HG03571 (cell line): ENCODE results near the gene HERC4.
"Not testable (repeated sequence)": the region's sequence is repeated elsewhere in the genome, so short reads cannot be mapped to it uniquely, and the experiment has no call there.

Source experiments
- ATAC-seq: cut with Tn5 transposase; IDR thresholded peaks from one replicate; pipeline ENCODE4 v1.9.1; 2021; ENCODE audit not compliant: unreplicated experiment

Gene HERC4

GRCh38 chr10:68052463-68052862 lies 22.6 kb downstream of the HERC4 start:
- ATAC-seq, result no peak

GRCh38 chr10:68049289-68050078 lies 25.6 kb downstream of the HERC4 start:
- no peak for ATAC-seq

DNA sequence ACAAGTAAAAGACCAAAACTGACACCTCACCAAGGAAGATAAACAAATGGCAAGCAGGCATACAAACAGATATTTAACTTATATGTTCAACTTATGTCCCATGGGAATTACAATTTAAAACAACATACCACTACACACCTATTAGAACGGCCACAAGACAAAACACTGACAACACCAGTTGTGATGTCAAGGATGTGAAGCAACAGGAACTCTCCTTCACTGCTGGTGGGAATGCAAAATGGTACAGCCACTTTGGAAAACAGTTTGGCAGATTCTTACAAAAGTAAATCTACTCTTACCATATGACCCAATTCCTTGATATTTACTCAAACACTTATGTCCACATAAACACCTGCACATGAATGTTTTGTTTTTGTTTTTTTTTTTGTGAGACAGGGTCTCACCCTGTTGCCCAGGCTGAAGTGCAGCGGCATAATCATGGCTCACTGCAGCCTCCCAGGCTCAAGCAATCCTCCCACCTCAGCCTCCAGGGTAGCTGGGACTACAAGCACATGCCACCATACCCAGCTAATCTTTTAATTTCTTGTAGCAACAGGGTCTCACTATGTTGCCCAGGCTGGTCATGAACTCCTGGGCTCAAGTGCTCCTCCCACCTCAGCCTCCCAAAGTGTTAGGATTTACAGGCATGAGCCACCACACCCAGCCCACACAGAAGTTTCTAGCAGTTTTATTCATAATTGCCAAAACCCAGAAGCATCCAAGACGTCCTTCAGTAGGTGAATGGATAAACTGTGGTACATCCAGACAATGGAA lies 27.3 kb downstream of the HERC4 start:
- ATAC-seq, result no peak

DNA sequence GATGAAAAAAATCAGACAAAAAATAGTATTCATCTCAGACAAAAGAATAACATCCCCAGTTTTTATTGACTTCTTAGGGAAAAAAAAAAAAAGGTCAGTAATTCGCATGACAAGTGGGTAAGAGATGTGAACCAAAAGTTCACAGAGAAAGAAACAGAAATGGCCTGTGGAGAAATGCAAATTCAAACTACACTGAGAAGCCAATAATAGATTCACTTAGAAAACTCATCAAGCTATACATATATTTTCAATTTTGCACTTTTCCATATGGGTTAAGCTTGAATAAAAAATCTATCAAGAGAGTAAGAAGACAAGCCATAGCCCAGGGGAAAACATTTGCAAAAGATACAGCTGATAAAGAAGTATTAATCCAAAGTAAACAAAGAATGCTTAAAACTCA lies 28.0 kb downstream of the HERC4 start:
- ATAC-seq, result no peak

- ATAC-seq, result no peak
Observed at GRCh38 chr10:68046642-68047041, 28.4 kb downstream of the HERC4 start.

- ATAC-seq, result no peak
Observed at GRCh38 chr10:68043030-68043429, 32.1 kb downstream of the HERC4 start.

GRCh38 chr10:68032113-68032512 lies 43.0 kb downstream of the HERC4 start:
- no peak for ATAC-seq

DNA sequence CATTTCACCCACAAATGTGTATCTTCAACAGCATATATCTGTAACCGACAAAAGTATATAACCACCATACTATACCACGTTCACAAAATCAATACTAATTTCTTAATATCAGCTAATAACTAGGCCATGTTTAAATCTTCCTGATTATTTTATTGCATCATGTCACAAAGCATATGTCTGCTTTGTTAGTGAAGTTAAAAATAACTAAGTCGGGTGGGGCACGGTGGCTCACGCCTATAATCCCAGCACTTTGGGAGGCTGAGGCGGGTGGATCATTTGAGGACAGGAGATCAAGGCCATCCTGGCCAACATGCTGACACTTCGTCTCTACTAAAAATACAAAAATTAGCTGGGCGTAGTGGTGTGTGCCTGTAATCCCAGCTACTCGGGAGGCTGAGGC lies 47.7 kb downstream of the HERC4 start:
- no peak for ATAC-seq

GRCh38 chr10:68023292-68023691 lies 51.8 kb downstream of the HERC4 start:
- ATAC-seq, result no peak

DNA sequence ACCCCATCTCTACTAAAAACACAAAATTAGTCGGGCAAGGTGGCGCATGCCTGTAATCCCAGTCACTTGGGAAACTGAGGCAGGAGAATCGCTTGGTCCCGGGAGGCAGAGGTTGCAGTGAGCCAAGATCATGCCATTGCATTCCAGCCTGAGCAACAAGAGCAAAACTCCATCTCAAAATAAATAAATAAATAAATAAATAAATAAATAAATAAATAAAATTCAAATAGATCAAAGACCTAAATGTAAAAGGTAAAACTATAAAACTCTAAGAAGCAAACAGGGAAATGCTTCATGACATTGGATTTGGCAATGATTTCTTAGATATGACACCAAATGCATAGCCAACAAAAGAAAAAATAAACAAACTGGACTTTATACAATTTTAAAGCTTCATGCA lies 52.8 kb downstream of the HERC4 start:
- ATAC-seq, result not testable (repeated sequence)

DNA sequence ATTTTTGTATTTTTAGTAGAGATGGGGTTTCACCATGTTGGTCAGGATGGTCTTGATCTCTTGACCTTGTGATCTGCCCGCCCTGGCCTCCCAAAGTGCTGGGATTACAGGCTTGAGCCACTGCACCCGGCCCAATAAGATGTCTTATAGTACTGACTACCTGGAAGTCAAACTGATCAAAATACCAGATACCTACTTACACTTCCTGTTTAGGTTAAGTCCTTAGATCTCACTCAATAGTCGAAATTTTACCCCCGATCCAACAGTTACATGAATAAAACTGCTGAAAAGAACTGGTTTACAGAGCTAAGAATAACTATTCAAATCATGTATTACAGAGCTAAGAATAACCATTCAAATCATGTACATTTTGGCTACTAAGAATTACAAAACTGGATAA lies 58.6 kb downstream of the HERC4 start:
- ATAC-seq, result not testable (repeated sequence)

- no peak for ATAC-seq
Observed at GRCh38 chr10:68010426-68010940, 64.6 kb downstream of the HERC4 start.

- no peak for ATAC-seq
Observed at GRCh38 chr10:68007356-68007755, 67.7 kb downstream of the HERC4 start.

GRCh38 chr10:68001539-68001938 lies 73.5 kb downstream of the HERC4 start:
- no peak for ATAC-seq

DNA sequence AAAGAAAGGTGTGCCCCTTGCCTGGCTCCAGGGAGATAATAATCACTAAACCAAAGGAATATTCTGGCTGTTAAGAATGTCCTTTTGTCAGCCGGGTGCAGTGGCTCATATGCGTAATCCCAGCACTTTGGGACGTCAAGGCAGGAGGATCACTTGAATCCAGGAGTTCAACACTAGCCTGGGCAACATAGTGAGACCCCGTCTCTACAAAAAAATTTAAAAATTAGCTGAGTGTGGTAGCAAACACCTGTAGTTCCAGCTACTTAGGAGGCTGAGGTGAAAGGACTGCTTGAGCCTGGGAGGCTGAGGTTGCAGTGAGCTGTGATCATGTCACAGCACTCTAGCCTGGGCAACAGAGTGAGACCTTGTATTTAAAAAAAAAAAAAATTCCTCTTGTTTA lies 74.1 kb downstream of the HERC4 start:
- no peak for ATAC-seq

DNA sequence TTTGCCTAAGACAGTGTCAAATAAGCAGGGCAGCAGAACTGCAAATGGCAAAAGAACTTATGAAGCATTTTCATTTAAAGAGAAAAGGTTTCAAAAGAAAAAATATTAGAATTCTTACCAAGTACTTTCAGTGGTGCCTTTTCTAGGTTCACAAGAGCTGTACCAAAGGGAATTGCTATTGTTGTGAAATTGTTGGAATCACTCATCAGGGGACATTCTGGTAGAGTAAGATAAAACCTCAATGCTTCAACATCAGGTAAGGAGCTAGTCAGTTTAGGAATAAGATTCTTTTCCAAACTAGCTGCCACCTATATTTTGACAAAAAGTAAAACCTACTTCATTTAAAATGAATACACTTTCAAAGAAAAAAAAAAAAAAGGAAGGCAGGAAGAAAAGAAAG lies 85.0 kb downstream of the HERC4 start:
- ATAC-seq, result no peak

DNA sequence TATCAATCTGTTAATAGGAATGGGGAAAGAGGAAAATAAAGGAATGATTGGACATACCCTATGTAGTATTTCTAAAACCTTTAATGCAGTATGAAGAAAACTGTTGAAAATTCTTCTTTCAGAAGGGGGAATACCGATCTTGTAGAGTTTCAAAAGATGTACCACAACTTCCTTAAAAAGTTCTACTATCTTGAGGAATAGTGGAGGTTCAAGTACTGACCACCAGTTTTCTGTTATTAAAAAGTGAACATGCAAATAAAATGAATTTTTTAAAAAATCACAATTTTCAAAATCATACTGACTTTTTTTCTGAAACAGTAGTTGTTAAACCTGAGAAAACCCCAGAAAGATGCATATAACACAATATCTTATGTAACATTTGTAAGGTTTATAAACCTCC lies 86.5 kb downstream of the HERC4 start:
- no peak for ATAC-seq

DNA sequence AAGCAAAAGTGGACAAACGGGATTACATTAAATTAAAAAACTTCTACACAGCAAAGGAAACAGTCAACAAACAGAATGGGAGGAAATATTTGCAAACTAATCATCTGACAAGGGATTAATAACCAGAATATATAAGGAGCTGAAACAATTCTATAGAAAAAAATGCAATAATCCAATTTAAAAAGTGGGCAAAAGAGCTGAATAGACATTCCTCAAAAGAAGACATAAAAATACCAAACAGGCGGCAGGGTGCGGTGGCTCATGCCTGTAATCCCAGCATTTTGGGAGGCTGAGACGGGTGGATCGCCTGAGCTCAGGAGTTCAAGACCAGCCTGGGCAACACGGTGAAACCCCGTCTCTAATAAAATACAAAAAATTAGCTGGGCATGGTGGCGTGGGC lies 92.5 kb downstream of the HERC4 start:
- not testable (repeated sequence) for ATAC-seq

DNA sequence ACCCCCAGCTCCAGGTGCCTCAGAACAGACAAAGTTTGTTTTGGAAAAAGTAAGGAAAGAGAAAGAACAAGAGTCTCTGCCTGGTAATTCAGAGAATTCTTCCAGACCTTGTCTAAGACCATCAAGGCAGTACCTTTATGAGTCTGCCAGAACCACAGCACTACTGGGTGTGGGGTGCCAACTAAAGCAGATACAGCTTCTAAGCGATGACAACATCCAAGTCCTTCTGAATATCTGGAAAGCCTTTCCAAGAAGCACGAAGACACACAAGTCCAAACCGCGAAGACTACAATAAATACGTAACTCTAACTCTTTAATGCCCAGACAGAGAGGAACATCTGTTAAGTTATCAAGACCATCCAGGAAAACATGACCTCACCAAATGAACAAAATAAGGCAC lies 96.3 kb downstream of the HERC4 start:
- no peak for ATAC-seq

DNA sequence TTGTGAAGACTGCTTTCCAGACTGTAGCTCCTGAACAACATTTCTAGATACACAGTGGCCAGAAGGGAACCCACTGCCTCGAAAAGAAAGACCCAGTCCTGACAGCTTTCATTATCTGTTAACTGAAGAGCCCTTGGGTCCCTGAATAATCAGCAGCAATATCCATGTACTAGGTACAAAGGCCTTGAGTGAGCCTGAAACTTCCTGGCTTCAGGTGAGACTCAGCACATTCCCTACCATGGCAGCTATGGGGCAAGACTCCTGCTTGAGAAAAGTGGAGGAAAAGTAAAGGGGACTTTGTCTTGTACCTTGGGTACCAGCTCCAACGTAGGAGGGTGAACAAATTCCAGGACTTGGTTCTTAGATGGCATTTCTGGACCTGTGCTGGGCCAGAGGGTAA lies 97.8 kb downstream of the HERC4 start:
- ATAC-seq, result no peak

DNA sequence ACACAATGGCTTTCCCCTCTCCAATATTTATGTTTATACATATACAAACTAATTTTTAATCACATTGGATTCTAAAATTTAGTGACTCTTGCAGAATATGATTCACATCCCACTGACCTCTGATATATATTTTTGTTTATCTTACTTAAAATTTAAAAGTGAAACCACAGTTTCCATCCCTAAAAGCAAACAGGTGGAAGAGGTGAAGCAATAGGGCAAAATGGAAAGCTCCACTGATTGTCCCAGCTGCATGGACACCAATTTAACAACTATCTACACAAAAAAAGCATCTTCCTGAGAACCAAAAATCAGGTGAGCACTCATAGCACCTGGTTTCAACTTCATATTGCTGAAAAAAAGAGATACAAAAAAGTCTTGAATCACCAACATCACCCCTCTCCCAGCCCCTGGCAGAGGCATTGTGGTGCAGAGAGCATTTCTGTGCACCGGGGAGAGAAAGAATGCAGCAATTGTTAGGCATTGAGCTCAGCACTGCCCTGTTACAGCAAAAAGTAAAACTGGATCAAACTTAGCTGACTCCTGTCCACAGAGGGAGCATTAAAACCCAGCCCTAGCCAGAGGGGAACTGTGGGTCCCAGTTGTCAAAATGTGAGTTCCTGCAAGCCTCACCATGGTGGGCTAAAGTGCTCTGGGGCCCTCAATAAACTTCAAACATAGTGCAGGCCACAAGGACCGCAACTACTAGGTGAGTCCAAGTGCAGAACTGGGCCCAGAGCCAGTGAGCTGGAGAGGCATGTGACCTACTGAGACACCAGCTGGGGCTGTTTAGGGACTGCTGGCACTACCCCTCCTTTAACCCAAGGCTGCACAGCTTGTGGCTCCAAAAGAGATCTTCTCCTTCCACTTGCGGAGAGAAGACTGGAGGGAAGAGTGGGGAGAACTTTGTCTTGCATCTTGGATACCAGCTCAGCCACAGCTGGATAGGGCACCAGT lies 98.5 kb downstream of the HERC4 start:
- ATAC-seq, result no peak
